22Rv1 (cell line): ENCODE measurements around the gene HPSE2.

Source experiments
- ZFX ChIP-seq: fragments of 450-650 bp; IDR thresholded peaks from 2 replicates; pipeline ENCODE4 v1.6.1; 2017; ENCODE audit warnings: antibody characterized with exemption, borderline replicate concordance
- TF ChIP-seq, protein P1 (sequence below): fragments of 450-650 bp; IDR thresholded peaks from 2 replicates; pipeline ENCODE4 v1.5.1; 2017; ENCODE audit warnings: mild to moderate bottlenecking

DNA sequence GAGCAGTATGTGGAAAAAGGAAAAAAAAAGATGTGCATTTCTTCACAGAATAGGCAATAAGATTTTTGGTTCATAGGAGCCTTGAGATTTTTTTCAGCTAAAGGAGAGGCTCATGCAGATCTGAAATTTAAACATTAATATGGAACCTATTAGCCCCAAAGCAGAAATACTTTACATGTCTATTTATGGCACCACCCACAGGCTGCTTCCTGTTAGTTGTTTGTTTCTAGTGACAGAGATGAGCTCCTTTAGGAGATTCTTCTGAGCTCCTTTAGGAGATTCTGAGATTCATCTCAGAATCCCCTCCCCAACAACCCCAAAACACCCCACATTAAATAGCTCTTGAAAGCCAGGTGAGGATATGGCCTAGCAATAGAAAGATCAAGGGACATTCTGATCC is 761.0 kb downstream of the HPSE2 start:
- TF ChIP-seq, protein P1, sequence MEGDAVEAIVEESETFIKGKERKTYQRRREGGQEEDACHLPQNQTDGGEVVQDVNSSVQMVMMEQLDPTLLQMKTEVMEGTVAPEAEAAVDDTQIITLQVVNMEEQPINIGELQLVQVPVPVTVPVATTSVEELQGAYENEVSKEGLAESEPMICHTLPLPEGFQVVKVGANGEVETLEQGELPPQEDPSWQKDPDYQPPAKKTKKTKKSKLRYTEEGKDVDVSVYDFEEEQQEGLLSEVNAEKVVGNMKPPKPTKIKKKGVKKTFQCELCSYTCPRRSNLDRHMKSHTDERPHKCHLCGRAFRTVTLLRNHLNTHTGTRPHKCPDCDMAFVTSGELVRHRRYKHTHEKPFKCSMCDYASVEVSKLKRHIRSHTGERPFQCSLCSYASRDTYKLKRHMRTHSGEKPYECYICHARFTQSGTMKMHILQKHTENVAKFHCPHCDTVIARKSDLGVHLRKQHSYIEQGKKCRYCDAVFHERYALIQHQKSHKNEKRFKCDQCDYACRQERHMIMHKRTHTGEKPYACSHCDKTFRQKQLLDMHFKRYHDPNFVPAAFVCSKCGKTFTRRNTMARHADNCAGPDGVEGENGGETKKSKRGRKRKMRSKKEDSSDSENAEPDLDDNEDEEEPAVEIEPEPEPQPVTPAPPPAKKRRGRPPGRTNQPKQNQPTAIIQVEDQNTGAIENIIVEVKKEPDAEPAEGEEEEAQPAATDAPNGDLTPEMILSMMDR, result no peak
- no peak for TF ChIP-seq ZFX
